IgD-negative memory B cell (primary cell): ENCODE measurements around the gene ZNF367. TPM values are rescaled to one million over a fixed set of nuclear protein-coding genes. Genes with fewer than 3 reads are reported as not detected.

Experiments
- H3K27ac Mint-ChIP-seq, 3 donors: one replicate each; pipeline ENCODE4 v1.8.0; 2020 to 2022; ENCODE audit warnings: mild to moderate bottlenecking in 3 of 3, mixed read lengths in 3 of 3, moderate library complexity in 1 of 3
- H3K27me3 Mint-ChIP-seq: one replicate; pipeline ENCODE4 v1.8.0; 2021; ENCODE audit warnings: mixed read lengths
- H3K36me3 Mint-ChIP-seq: one replicate; pipeline ENCODE4 v1.8.0; 2020; ENCODE audit warnings: mild to moderate bottlenecking, mixed read lengths
- H3K4me1 Mint-ChIP-seq, 3 donors: one replicate each; pipeline ENCODE4 v1.8.0; 2020 to 2022; ENCODE audit warnings: mixed read lengths in 3 of 3, mild to moderate bottlenecking in 1 of 3
- H3K4me3 Mint-ChIP-seq, 4 donors: one replicate each; pipeline ENCODE4 v1.8.0; 2020 to 2022; ENCODE audit warnings: mild to moderate bottlenecking in 4 of 4, mixed read lengths in 4 of 4, moderate library complexity in 3 of 4
- H3K9me3 Mint-ChIP-seq, 3 donors: one replicate each; pipeline ENCODE4 v1.8.0; 2020 to 2021; ENCODE audit warnings: mixed read lengths in 3 of 3, mild to moderate bottlenecking in 1 of 3
- polyA plus RNA-seq: library from polyadenylated mRNA; unstranded; fragments of 300-500 nt; fragmentation: Illumina TruSeq; gene quantifications from one replicate; pipeline ENCODE4 v1.2.3, GENCODE V29; 2021

The ZNF367 gene
- polyA plus RNA-seq, 1 donor from 2014 or later: 0.21 TPM

DNA sequence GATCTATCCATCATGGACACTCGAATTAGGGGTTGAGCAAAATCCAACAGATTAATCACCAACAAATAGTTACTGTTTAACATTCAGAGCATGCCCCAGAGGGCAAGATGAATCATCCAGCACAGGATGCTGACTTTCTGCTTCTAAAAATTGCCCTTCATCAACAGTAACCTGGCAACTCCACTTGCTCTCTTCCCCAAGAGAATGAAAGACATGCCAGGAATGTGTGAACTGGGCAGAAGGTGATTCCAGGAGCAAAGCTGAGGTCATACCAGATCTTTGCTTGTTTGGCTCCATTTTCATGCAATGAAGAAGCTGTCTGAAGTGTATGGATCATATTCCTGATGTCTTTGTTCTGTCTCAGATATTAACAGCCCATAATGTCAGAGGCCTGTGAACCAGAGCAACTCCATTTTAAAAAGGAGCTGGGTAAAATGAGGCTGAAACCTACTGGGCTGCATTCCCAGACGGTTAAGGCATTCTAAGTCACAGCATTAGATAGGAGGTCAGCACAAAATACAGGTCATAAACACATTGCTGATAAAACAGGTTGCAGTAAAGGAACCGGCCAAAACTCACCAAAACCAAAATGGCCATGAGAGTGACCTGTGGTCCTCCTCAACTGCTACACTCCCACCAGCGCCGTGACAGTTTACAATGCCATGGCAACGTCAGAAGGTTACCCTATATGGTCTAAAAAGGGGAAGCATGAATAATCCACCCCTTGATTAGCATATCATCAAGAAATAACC, 2.5 kb upstream of the ZNF367 start:
- H3K4me1 Mint-ChIP-seq: peaks cover 14 to 28% (median 27%) of the 10 kb centered on the region in 3 donors
- H3K9me3 Mint-ChIP-seq: no peaks in the 10 kb centered on the region
- H3K27me3 Mint-ChIP-seq: no peaks in the 10 kb centered on the region
- H3K4me3 Mint-ChIP-seq: peak overlapping the region; percentile 4 to 93 (median 44)
- H3K36me3 Mint-ChIP-seq: no peaks in the 10 kb centered on the region
- peak overlapping the region; percentile 76 to 95 (median 92) for H3K27ac Mint-ChIP-seq

DNA sequence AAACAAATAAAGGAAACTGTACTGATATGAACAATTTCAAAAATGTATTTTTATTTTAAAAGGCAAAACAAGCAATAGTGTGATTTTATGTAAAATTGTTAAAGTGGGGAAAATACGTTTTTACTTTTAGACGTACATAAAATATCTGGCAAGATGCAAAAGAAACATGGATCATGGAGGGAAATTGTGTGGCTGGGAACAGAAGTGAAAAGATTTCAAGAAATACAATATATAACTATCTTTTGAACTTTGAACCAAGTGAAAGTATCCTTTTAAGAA, 1.5 kb upstream of the ZNF367 start:
- H3K36me3 Mint-ChIP-seq: no peaks in the 10 kb centered on the region
- peak overlapping the region; percentile 82 to 93 (median 88) for H3K4me3 Mint-ChIP-seq
- H3K4me1 Mint-ChIP-seq: peaks cover 14 to 28% (median 27%) of the 10 kb centered on the region in 3 donors
- H3K27ac Mint-ChIP-seq: peak overlapping the region; percentile 76 to 95 (median 92)
- no peaks in the 10 kb centered on the region for H3K9me3 Mint-ChIP-seq
- H3K27me3 Mint-ChIP-seq: no peaks in the 10 kb centered on the region

DNA sequence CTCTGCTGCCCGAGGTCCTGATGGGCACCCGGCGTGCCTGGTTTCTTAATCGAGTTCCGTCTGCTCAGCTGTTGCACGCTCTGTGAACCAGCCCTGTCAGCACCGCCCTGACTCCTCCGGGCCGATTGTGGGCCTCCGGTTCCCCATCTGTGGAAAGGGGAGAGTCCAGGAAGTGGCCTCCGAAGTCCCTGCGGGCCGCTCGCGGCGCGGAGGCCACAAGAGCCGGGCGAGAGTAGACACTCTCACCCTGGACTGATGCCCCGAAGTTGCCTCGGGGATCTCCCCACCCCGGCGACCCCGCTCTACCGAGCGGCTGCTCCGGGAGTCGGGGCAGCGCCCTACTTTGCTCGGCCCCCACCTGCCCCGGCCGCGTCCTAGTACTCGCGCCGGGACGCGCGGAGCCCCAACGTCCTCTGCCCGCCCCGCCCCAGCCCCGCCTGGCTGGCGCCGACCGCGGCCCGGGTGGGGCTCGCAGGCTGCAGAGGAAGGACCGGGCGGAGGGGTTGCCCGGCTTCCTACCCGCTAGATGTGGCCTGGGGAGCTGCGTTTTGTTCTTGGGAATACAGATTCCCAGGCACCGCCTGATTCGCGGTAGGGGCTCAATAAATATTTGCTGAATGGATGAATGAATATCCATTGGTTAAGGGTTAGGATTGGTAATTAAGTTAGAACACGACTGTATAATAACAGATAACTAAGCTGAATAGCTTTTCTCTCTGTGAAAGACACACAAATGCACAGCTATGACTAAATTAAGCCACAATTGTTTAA, 935 bp upstream of the ZNF367 start:
- Mint-ChIP-seq H3K4me1 (peaks cover 15 to 29% (median 29%) of the 10 kb centered on the region in 3 donors), H3K9me3 (no peaks in the 10 kb centered on the region), H3K27ac (peak overlapping the region; percentile 91 to 95 (median 92)), H3K27me3 (no peaks in the 10 kb centered on the region), H3K36me3 (no peaks in the 10 kb centered on the region), H3K4me3 (peak overlapping the region; percentile 90 to 93 (median 92))

DNA sequence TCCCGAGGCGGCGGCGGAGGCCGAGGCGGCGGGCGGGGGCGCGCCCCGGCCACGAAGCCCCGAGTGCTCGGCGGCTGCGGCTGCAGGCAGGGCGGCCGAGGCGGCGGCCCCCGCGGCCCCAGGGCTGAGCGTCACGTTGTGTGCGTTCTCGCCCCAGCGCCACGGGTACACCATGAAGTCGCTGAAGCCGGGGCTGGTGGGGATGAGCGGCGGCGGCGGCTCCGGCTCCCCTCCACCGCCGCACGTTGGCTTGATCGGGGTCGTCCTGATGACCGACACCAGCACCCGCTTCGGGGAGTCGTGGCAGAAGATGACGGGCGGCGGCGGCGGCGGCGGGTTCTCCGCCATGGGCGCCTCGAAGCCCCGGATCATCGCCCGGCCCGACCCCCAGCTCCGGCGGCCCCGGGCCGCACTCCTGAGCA, 498 bp downstream of the ZNF367 start:
- H3K27ac Mint-ChIP-seq: peak overlapping the region in 2 of 3 donors; percentile 90 to 92
- peak overlapping the region; percentile 89 to 93 (median 90) for H3K4me3 Mint-ChIP-seq
- H3K27me3 Mint-ChIP-seq: no peaks in the 10 kb centered on the region
- no peaks in the 10 kb centered on the region for H3K9me3 Mint-ChIP-seq
- H3K4me1 Mint-ChIP-seq: peaks cover 21 to 43% (median 37%) of the 10 kb centered on the region in 3 donors
- no peaks in the 10 kb centered on the region for H3K36me3 Mint-ChIP-seq

DNA sequence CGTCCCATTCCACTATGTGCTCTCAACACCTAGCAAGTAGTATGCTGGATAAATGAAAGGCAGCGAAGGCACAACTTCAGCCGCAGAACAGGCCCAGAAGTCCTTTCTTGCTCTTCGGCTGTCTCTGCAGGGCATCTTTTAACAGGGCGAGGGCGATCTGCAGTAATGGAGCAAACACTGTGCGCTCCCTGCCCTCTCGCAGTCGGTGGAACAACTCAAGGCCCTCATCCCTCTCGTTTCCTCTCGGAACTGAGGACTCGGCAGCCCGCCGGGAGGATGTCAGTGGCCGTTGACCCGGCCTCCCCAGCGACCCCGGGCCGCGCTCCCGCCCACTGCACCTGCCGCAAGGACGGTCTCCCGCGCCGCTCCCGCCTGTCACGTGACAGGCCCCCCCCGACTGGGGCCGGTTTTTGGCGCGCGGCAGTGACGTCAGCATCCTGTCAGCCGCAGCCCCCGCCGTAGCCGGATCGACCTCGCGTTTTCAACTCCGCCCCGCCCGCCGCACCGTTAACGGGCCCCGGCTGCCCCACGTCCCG, 1.1 kb downstream of the ZNF367 start:
- H3K4me1 Mint-ChIP-seq: peaks cover 24 to 44% (median 41%) of the 10 kb centered on the region in 3 donors
- peak overlapping the region; percentile 92 to 97 (median 95) for H3K27ac Mint-ChIP-seq
- no peaks in the 10 kb centered on the region for H3K27me3 Mint-ChIP-seq
- H3K36me3 Mint-ChIP-seq: no peaks in the 10 kb centered on the region
- H3K4me3 Mint-ChIP-seq: peak overlapping the region; percentile 86 to 96 (median 90)
- no peaks in the 10 kb centered on the region for H3K9me3 Mint-ChIP-seq

DNA sequence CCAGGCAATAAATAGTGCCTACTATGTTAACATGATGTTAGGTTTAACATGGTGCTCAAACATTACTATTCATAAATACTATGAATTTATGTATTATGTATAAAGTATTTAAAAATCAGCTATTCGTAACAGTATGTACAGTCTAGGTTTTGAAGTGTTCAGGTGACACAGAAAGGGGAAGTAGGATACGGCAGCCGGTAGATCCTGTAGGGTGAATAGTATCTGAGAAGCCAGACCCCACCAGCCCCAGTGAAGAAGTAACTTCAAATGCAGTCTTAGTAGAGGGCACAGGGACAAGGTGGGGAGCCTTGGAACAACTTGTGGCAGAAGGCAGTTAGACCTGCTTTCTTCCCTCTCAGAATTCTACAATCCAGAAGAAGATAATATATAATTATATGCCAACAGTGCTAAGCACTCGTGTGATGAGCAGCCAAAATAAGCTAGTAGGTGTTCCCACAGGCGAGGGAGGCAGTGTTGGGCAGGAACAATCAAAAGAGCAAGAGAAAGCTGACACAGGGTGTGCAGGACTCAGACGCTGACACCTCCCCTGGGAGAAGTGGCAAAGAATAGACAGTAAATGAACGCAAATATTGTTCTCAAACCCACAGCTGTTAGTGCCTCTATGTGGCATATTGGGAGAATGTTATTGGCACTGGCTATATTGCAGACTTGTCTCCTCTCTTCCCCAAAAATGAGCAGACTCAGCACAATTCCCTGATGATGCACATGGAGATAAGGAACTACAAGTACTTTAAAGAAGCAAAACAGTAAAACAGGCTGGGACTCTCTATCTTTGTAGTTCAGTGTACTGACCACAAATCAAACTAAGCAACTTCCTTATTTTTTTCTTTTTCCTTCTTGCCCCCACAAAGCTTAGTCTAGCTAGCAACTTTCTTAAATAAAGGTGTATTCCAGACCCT, 4.6 kb downstream of the ZNF367 start:
- Mint-ChIP-seq H3K4me1 (peaks cover 22 to 26% (median 25%) of the 10 kb centered on the region in 3 donors), H3K27me3 (no peaks in the 10 kb centered on the region), H3K36me3 (no peaks in the 10 kb centered on the region), H3K4me3 (peak overlapping the region; percentile 72 to 94 (median 86)), H3K9me3 (no peaks in the 10 kb centered on the region), H3K27ac (peak overlapping the region; percentile 68 to 94 (median 94))

DNA sequence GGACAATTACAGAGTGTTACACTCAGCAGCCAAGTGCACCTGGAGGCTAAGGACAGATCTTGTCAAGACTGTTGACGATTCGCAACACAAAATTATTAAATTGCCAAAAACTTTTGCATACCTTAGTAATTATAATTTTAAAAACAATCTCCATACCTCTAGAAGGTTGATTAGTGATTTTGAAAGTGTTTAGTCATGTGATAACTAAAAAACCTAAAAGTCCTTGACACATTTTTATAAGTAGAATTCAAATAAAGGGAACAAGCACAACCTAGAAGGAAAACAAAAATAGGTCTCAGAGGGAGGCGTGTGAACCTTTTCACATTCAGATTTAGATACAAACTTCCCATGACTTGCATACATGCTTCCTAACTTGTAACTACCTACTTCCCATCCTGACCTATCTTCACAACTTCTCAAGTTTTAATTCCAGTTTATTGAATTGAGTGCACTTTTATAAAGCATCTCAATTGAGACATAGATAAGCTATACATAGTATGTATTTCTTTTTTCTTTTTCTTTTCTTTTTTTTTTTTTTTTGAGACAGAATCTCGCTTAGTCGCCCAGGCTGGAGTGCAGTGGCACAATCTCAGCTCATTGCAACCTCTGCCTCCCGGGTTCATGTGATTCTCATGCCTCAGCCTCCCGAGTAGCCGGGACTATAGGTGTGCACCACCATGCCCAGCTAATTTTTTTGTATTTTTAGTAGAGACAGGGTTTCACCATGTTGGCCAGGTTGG, 5.8 kb downstream of the ZNF367 start:
- Mint-ChIP-seq H3K4me3 (peak overlapping the region in 1 of 4 donors; percentile 60), H3K27me3 (no peaks in the 10 kb centered on the region), H3K9me3 (no peaks in the 10 kb centered on the region), H3K4me1 (peaks cover 22 to 29% (median 26%) of the 10 kb centered on the region in 3 donors), H3K36me3 (no peaks in the 10 kb centered on the region), H3K27ac (peak overlapping the region in 1 of 3 donors; percentile 91)

DNA sequence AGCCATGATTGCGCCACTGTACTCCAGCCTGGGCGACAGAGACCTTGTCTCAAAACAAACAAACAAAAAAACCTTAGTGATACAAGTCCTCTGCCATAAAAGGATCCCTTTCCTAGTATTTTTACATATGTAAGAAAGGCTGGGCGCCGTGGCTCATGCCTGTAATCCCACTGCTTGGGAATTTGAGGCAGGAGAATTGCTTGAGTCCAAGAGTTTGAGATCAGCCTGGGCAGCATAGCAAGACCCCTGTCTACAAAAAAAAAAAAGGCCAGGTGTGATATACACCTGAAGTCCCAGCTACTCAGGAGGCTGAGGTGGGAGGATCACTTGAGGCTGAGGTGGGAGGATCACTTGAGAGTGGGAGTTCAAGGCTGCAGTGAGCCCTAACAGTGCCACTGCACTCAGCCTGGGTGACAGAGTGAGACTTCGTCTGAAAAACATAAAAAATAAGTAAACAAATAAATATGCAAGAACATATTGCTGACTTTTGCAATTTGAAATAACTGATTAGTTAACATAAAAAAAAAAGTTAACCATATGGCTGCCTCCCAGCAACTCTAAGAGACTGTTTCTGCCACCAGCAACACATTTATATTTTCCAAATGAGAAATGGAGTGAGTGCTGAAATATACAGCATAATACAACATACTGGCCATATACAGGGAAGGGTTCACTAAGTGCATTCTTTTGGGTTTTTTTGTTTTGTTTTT, 6.9 kb downstream of the ZNF367 start:
- H3K4me3 Mint-ChIP-seq: peak overlapping the region in 1 of 4 donors; percentile 44
- peak overlapping the region in 2 of 3 donors; percentile 43 to 91 for H3K27ac Mint-ChIP-seq
- H3K27me3 Mint-ChIP-seq: no peaks in the 10 kb centered on the region
- H3K9me3 Mint-ChIP-seq: peaks cover 0 to 1% (median 0%) of the 10 kb centered on the region in 3 donors
- peaks cover 16 to 23% (median 23%) of the 10 kb centered on the region in 3 donors for H3K4me1 Mint-ChIP-seq
- no peaks in the 10 kb centered on the region for H3K36me3 Mint-ChIP-seq

DNA sequence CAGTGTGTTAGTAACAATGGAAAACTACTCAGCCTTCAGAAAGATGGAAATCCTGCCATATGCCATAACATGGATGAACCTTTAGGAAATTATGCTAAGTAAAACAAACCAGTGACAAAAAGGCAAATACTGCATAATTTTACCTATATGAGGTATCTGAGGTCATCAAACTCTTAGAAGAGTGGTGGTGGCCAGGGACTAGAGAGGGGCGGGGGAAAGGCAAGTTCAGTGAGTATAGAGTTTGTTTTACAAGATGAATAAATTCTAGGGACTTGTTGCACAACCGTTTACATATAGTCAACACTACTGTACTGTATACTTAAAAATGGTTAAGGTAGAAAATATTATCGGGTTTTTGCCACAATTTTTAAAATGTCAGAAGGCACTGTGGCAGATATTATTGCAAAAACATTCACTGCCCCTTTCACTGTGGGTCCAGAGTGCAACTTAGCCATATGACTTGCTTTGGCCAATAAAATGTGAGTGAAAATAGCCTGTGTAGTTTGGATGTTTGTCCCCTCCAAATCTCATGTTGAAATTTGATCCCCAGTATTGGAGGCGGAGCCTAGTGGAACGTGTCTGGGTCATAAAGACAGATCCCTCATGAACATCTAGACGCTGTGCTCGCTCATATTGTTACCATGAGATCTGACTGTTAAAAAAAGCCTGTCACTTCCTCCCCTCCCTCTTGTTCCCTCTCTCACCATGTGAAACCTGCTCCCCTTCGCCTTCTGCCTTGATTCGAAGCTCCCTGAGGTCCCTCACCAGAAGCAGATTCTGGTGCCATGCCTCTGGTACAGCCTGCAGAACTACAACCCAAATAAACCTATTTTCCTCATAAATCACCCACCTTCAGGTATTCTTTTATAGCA, 9.5 kb downstream of the ZNF367 start:
- H3K27ac Mint-ChIP-seq: no peak overlapping the region
- H3K4me3 Mint-ChIP-seq: no peak overlapping the region
- no peaks in the 10 kb centered on the region for H3K36me3 Mint-ChIP-seq

DNA sequence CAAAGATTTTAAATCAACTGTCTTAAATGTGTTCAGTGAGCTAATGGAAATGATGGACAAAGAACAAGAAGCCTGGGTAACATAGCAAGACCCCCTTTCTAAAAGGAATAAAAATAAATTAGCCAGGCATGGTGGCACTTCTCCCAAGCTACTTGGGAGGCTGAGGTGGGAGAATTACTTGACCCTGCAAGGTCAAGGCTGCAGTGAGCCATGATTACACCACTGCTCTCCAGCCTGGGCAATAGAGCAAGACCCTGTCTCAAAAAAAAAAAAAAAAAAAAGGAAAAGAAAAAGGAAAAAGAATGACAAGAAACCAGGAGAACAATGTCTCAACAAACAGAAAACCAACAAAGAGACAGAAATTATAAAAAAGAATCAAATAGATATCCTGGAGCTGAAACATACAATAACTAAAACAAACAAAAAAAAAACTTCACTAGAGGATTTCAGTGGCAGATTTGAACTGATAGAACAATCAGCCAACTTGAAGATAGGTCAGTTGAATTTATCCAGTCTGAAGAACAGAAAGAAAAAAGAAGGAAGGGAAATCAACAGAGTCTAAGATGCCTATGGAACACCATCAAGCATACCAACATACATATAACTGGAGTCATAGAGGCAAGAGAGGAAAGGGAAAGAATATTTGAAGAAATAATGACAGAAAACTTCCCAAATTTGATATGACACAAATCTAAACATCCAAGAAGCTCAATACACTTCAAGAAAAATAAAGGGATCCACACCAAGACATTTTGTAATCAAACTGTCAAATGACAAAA, 17.8 kb downstream of the ZNF367 start:
- no peak overlapping the region for H3K4me3 Mint-ChIP-seq
- peaks cover 5% of the 10 kb centered on the region for H3K36me3 Mint-ChIP-seq
- peaks cover 0 to 10% (median 4%) of the 10 kb centered on the region in 3 donors for H3K9me3 Mint-ChIP-seq
- no peaks in the 10 kb centered on the region for H3K27me3 Mint-ChIP-seq
- H3K4me1 Mint-ChIP-seq: peaks cover 17 to 19% (median 18%) of the 10 kb centered on the region in 3 donors
- peak overlapping the region in 2 of 3 donors; percentile 68 to 72 for H3K27ac Mint-ChIP-seq

More for the DNA sequence above, 9.5 kb downstream of the ZNF367 start:
- Mint-ChIP-seq H3K4me1 (peaks cover 11 to 17% (median 15%) of the 10 kb centered on the region in 3 donors), H3K9me3 (peaks cover 0 to 1% (median 0%) of the 10 kb centered on the region in 3 donors), H3K27me3 (no peaks in the 10 kb centered on the region)

DNA sequence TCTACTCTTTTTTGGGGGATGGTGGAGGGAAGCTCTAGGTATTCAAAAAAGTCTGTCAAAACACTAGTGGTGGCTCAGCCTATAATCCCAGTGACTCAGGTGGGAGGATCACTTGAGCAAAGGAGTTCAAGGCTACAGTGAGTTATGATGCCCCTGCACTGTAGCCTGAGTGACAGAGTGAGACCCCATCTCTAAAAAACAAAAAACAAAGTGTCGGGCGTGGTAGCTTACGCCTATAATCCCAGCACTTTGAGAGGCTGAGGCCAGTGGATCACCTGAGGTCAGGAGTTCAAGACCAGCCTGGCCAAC, 18.9 kb downstream of the ZNF367 start:
- no peaks in the 10 kb centered on the region for H3K27me3 Mint-ChIP-seq
- no peak overlapping the region for H3K27ac Mint-ChIP-seq
- peaks cover 5% of the 10 kb centered on the region for H3K36me3 Mint-ChIP-seq
- peaks cover 0 to 10% (median 4%) of the 10 kb centered on the region in 3 donors for H3K9me3 Mint-ChIP-seq
- no peak overlapping the region for H3K4me3 Mint-ChIP-seq
- peaks cover 17 to 19% (median 18%) of the 10 kb centered on the region in 3 donors for H3K4me1 Mint-ChIP-seq
